Breast epithelium (tissue), 4 donors: Measurements from ENCODE around the gene SLIT1. TPM values are rescaled to one million over a fixed set of nuclear protein-coding genes. Genes with fewer than 3 reads are reported as not detected.

Experiments
- DNase-seq, 2 donors: peaks; one replicate each; pipeline ENCODE4 v3.0.0-alpha.2; 2019; ENCODE audit warnings: low spot score in 2 of 2
- H3K27ac ChIP-seq, 2 donors: fragments of 200-600 bp; sonication (generic) in 1 of 2; one replicate each; pipeline ENCODE4 v1.5.1; 2016 to 2019; ENCODE audit warnings: mild to moderate bottlenecking in 1 of 2
- H3K27me3 ChIP-seq, 2 donors: fragments of 200-600 bp; sonication (generic) in 1 of 2; one replicate each; pipeline versions ENCODE4 v1.5.1 to v1.6.0; 2017 to 2019; ENCODE audit warnings: control low read depth in 1 of 2, mild to moderate bottlenecking in 1 of 2
- H3K36me3 ChIP-seq: fragments of 200-600 bp; one replicate; pipeline ENCODE4 v1.5.1; 2019
- H3K4me1 ChIP-seq, 2 donors: fragments of 200-600 bp; sonication (generic); one replicate each; pipeline ENCODE4 v1.5.1; 2016 to 2019; ENCODE audit warnings: control low read depth in 1 of 2
- H3K4me3 ChIP-seq, 3 donors: fragments of 200-600 bp; sonication (generic); 1 replicate in 2 of 3; 2 replicates in 1 of 3; pipeline ENCODE4 v1.5.1; 2016 to 2019; ENCODE audit warnings: mild to moderate bottlenecking in 3 of 3, moderate library complexity in 2 of 3
- H3K9me3 ChIP-seq, 2 donors: fragments of 200-600 bp; sonication (generic) in 1 of 2; one replicate each; pipeline ENCODE4 v1.5.1; 2016 to 2019; ENCODE audit warnings: control low read depth in 1 of 2
- CTCF ChIP-seq, 3 donors: fragments of 450-650 bp; IDR thresholded peaks; one replicate each; pipeline ENCODE4 v1.5.1; 2016 to 2017; ENCODE audit warnings: antibody characterized with exemption in 3 of 3, mild to moderate bottlenecking in 3 of 3, moderate library complexity in 3 of 3
- POLR2A ChIP-seq: fragments of 450-650 bp; IDR thresholded peaks from one replicate; pipeline ENCODE4 v1.6.1; 2016; ENCODE audit warnings: antibody characterized with exemption, mild to moderate bottlenecking, moderate library complexity
- POLR2AphosphoS5 ChIP-seq, 3 donors: sonication (generic); formaldehyde crosslinking; IDR thresholded peaks; one replicate each; pipeline ENCODE4 v1.6.1; 2017; ENCODE audit warnings: antibody characterized with exemption in 3 of 3
- intact Hi-C: fragments of 100-400 bp; cut with DNase I; formaldehyde crosslinking; loops from one replicate; pipeline ENCODE4 v1.15.1; 2023; ENCODE audit warnings: low total_unique reads
- total RNA-seq, 3 donors: library from RNA; depleted of rRNA; stranded (reverse); fragments of >200 nt; gene quantifications; one replicate each; pipeline ENCODE4 v1.1.0, GENCODE V29; 2016

Gene SLIT1
- total RNA-seq, 3 donors from 2014 or later, result under 0.01 to 0.44 (median 0.16) TPM

DNA sequence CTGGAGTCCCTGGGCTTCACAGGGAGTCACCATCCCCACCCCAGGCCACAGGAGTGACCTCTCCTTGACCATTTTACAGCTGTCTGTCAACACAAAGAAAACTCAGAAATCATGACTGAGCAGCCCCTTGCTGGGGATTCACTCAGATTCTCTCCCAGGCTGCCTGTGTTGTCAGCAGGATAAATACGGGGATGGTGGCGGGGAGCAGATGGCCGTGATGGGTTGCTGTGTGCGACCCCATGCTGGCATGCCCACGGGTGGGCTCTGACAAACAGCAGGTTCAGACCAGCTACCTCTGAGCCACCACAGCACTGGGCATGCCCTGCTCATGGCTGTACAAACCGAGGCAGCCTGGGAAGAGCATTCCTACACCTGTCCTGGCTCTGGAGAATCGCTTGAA is 136.1 kb downstream of the SLIT1 start:
- no peaks in the 10 kb centered on the region for H3K9me3 ChIP-seq
- intact Hi-C loops, result no loop called here
- DNase-seq, result no peak

DNA sequence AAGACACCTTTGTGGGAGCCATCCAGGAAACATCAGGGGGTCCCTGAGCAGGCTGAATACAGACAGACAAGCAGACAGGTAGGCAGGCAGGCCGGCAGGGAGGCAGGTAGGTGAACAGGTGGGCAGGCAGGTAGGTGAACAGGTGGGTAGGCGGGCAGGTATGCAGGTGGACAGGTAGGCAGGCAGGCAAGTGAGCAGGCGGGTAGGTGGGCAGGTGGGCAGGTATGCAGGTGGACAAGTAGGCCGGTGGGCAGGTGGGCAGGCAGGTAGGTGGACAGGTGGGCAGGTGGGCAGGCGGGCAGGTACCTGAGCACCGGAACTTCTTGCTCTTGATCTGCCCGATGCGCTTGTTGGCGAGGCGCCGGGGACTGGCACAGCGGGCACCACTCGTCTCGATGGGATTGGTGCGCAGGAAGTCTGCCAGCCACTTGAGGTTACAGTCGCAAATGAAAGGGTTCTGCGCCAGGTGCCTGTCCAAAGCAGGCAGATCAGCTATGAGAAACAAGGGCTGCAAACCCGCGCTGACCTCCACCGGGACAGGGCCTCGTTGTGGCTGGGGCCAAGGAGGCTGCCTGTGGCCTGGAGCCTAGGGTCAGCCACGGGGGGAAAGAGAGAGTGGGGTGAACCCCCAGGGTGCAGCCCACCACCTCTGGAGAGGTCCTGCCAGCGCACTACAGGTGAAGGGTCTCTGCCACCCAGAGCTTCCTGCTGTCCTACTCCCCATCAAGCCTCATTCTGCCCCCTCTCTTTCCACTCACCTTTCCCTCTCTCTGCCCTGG is 136.9 kb downstream of the SLIT1 start:
- Histone ChIP-seq H3K4me1 (no peaks in the 10 kb centered on the region), H3K36me3 (no peaks in the 10 kb centered on the region), H3K27ac (no peak overlapping the region), H3K4me3 (no peak overlapping the region), H3K27me3 (no peaks in the 10 kb centered on the region), H3K9me3 (no peaks in the 10 kb centered on the region)
- intact Hi-C loops, result no loop called here
- TF ChIP-seq POLR2AphosphoS5 (IDR thresholded peaks at IDR 0.05) (no peak), CTCF (IDR thresholded peaks at IDR 0.05) (no peak), POLR2A (no peak)
- no peak for DNase-seq

More for the DNA sequence above, 136.1 kb downstream of the SLIT1 start:
- Histone ChIP-seq H3K27me3 (no peaks in the 10 kb centered on the region), H3K36me3 (no peaks in the 10 kb centered on the region), H3K27ac (no peak overlapping the region), H3K4me3 (no peak overlapping the region), H3K4me1 (no peaks in the 10 kb centered on the region)
- TF ChIP-seq CTCF (IDR thresholded peaks at IDR 0.05), result no peak
- TF ChIP-seq POLR2A, result no peak

GRCh38 chr10:97047788-97048187 is 138.0 kb downstream of the SLIT1 start:
- TF ChIP-seq CTCF (IDR thresholded peaks at IDR 0.05), result no peak
- TF ChIP-seq POLR2AphosphoS5 (IDR thresholded peaks at IDR 0.05), result no peak
- no peak for TF ChIP-seq POLR2A
- no peak for DNase-seq
- H3K4me3 ChIP-seq, result no peak overlapping the region
- no peaks in the 10 kb centered on the region for H3K27me3 ChIP-seq
- no peak overlapping the region for H3K27ac ChIP-seq
- no peaks in the 10 kb centered on the region for H3K36me3 ChIP-seq
- intact Hi-C loops, result no loop called here
- no peaks in the 10 kb centered on the region for H3K9me3 ChIP-seq
- H3K4me1 ChIP-seq, result no peaks in the 10 kb centered on the region

GRCh38 chr10:97047083-97047736 is 138.5 kb downstream of the SLIT1 start:
- H3K27ac ChIP-seq, result no peak overlapping the region
- H3K36me3 ChIP-seq, result no peaks in the 10 kb centered on the region
- intact Hi-C loops, result no loop called here
- H3K4me3 ChIP-seq, result no peak overlapping the region
- no peaks in the 10 kb centered on the region for H3K4me1 ChIP-seq
- no peaks in the 10 kb centered on the region for H3K27me3 ChIP-seq
- TF ChIP-seq POLR2A (no peak), CTCF (IDR thresholded peaks at IDR 0.05) (no peak), POLR2AphosphoS5 (IDR thresholded peaks at IDR 0.05) (no peak)
- no peak for DNase-seq
- no peaks in the 10 kb centered on the region for H3K9me3 ChIP-seq

- H3K4me3 ChIP-seq, result no peak overlapping the region
- no peaks in the 10 kb centered on the region for H3K27me3 ChIP-seq
- H3K36me3 ChIP-seq, result no peaks in the 10 kb centered on the region
- intact Hi-C loops, result no loop called here
- no peak overlapping the region for H3K27ac ChIP-seq
- DNase-seq, result no peak
- H3K4me1 ChIP-seq, result no peaks in the 10 kb centered on the region
- TF ChIP-seq CTCF (IDR thresholded peaks at IDR 0.05), result no peak
- no peak for TF ChIP-seq POLR2A
- no peaks in the 10 kb centered on the region for H3K9me3 ChIP-seq
Measured at GRCh38 chr10:97046456-97047082, 139.2 kb downstream of the SLIT1 start.
